ENCODE results near the gene PRR19.

The PRR19 gene

GRCh38 chr19:42278452-42279154, 23.3 kb upstream of the PRR19 start:
- no peaks in the 10 kb centered on the region for H3K36me3 ChIP-seq (ENCODE audit: low read length)
- H2AFZ ChIP-seq (ENCODE audit: low read depth, low read length, severe bottlenecking): no peak overlapping the region
- no peaks in the 10 kb centered on the region for H3K79me2 ChIP-seq (ENCODE audit: insufficient read depth, low read length)
- no peaks in the 10 kb centered on the region for H3K9me2 ChIP-seq (replicated peaks; ENCODE audit: insufficient read depth, low read length)
- H3K4me3 ChIP-seq (ENCODE audit: insufficient read depth, low read length, poor library complexity, severe bottlenecking): no peak overlapping the region
- H3K27ac ChIP-seq (ENCODE audit: low read depth, low read length): peak overlapping the region; percentile 89
- H4K20me1 ChIP-seq (ENCODE audit: low read depth, low read length): no peaks in the 10 kb centered on the region
- peak overlapping the region; percentile 91 for H3K9ac ChIP-seq (ENCODE audit: low read length)
- no peaks in the 10 kb centered on the region for H3K27me3 ChIP-seq (ENCODE audit: low read length)
- peaks cover 30% of the 10 kb centered on the region for H3F3A ChIP-seq (ENCODE audit: insufficient read depth)
- H3K4me2 ChIP-seq (ENCODE audit: low read depth, low read length, poor library complexity, severe bottlenecking): peak overlapping the region; percentile 62
- TF ChIP-seq EZH2phosphoT487 (conservative IDR thresholded peaks at IDR 0.05; ENCODE audit: low read length): no peak
- no peak for TF ChIP-seq CTCF (IDR thresholded peaks at IDR 0.05; ENCODE audit: insufficient read depth, low read length, poor library complexity, severe bottlenecking)
- no peaks in the 10 kb centered on the region for H3K9me3 ChIP-seq (ENCODE audit: insufficient read depth, low read length)

- Histone ChIP-seq H3K79me2 (ENCODE audit: insufficient read depth, low read length) (no peaks in the 10 kb centered on the region), H3K4me3 (ENCODE audit: insufficient read depth, low read length, poor library complexity, severe bottlenecking) (peak overlapping the region; percentile 82), H2AFZ (ENCODE audit: low read depth, low read length, severe bottlenecking) (no peak overlapping the region), H3K9me3 (ENCODE audit: insufficient read depth, low read length) (no peaks in the 10 kb centered on the region), H3F3A (ENCODE audit: insufficient read depth) (peaks cover 30% of the 10 kb centered on the region), H3K27ac (ENCODE audit: low read depth, low read length) (peak overlapping the region; percentile 89), H3K27me3 (ENCODE audit: low read length) (no peaks in the 10 kb centered on the region), H3K36me3 (ENCODE audit: low read length) (no peaks in the 10 kb centered on the region), H3K4me2 (ENCODE audit: low read depth, low read length, poor library complexity, severe bottlenecking) (peak overlapping the region; percentile 62), H3K9me2 (replicated peaks; ENCODE audit: insufficient read depth, low read length) (no peaks in the 10 kb centered on the region), H4K20me1 (ENCODE audit: low read depth, low read length) (no peaks in the 10 kb centered on the region), H3K9ac (ENCODE audit: low read length) (peak overlapping the region; percentile 91)
- no peak for TF ChIP-seq EZH2phosphoT487 (conservative IDR thresholded peaks at IDR 0.05; ENCODE audit: low read length)
- no peak for TF ChIP-seq CTCF (IDR thresholded peaks at IDR 0.05; ENCODE audit: insufficient read depth, low read length, poor library complexity, severe bottlenecking)
These were observed 22.6 kb upstream of the PRR19 start for GRCh38 chr19:42279155-42279901.

GRCh38 chr19:42279902-42280814, 21.8 kb upstream of the PRR19 start:
- TF ChIP-seq CTCF (IDR thresholded peaks at IDR 0.05; ENCODE audit: insufficient read depth, low read length, poor library complexity, severe bottlenecking): peak; percentile 69
- no peak for TF ChIP-seq EZH2phosphoT487 (conservative IDR thresholded peaks at IDR 0.05; ENCODE audit: low read length)
- H3K4me3 ChIP-seq (ENCODE audit: insufficient read depth, low read length, poor library complexity, severe bottlenecking): peak overlapping the region; percentile 82
- no peaks in the 10 kb centered on the region for H3K9me3 ChIP-seq (ENCODE audit: insufficient read depth, low read length)
- H3K79me2 ChIP-seq (ENCODE audit: insufficient read depth, low read length): peaks cover 7% of the 10 kb centered on the region; the same call in 1 of the 2 replicates
- H2AFZ ChIP-seq (ENCODE audit: low read depth, low read length, severe bottlenecking): no peak overlapping the region
- peak overlapping the region; percentile 91 for H3K9ac ChIP-seq (ENCODE audit: low read length)
- H3K27me3 ChIP-seq (ENCODE audit: low read length): no peaks in the 10 kb centered on the region
- H3K36me3 ChIP-seq (ENCODE audit: low read length): no peaks in the 10 kb centered on the region
- no peaks in the 10 kb centered on the region for H3K9me2 ChIP-seq (replicated peaks; ENCODE audit: insufficient read depth, low read length)
- peak overlapping the region; percentile 62 for H3K4me2 ChIP-seq (ENCODE audit: low read depth, low read length, poor library complexity, severe bottlenecking)
- peaks cover 30% of the 10 kb centered on the region for H3F3A ChIP-seq (ENCODE audit: insufficient read depth)
- H3K27ac ChIP-seq (ENCODE audit: low read depth, low read length): peak overlapping the region; percentile 89
- no peaks in the 10 kb centered on the region for H4K20me1 ChIP-seq (ENCODE audit: low read depth, low read length)

All from SU-DHL-6 (cell line).